Measurements from ENCODE around the gene SLC48A1.

The SLC48A1 gene

GRCh38 chr12:47786662-47787280 lies 13.7 kb downstream of the SLC48A1 start:
- Mint-ChIP-seq H3K27ac (peak overlapping the region; percentile 79), H3K4me1 (ENCODE audit: low read depth) (peaks cover 14% of the 10 kb centered on the region), H3K36me3 (no peaks in the 10 kb centered on the region), H3K4me3 (no peak overlapping the region), H3K27me3 (no peaks in the 10 kb centered on the region), H3K9me3 (ENCODE audit: low read depth) (no peaks in the 10 kb centered on the region)

GRCh38 chr12:47787596-47788319 lies 14.7 kb downstream of the SLC48A1 start:
- Mint-ChIP-seq H3K4me3 (no peak overlapping the region), H3K27ac (peak overlapping the region; percentile 64), H3K4me1 (ENCODE audit: low read depth) (peaks cover 12% of the 10 kb centered on the region), H3K36me3 (peaks cover 2% of the 10 kb centered on the region), H3K27me3 (no peaks in the 10 kb centered on the region), H3K9me3 (ENCODE audit: low read depth) (no peaks in the 10 kb centered on the region)

DNA sequence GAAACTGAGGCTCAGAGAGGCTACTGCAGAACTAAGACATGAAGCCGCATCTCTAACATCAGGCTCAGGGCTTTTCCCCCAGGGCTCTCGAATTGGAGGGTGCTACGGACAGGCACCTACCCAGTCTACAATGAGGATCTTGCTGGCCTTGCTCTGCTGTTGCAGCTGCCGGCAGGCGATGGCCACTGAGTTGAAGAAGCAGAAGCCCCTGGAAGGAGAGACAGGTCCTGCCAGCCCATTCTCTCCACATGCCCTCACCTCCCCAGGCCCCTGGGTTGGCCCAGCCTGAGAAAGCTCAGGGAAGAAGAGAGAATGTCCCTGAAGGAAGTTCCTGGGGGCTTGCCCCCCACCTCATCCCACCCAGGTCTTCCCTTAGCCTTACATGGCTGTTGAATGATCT lies 16.1 kb downstream of the SLC48A1 start:
- Mint-ChIP-seq H3K4me3 (no peak overlapping the region), H3K9me3 (ENCODE audit: low read depth) (no peaks in the 10 kb centered on the region), H3K36me3 (peaks cover 4% of the 10 kb centered on the region), H3K27ac (peak overlapping the region; percentile 30), H3K27me3 (no peaks in the 10 kb centered on the region), H3K4me1 (ENCODE audit: low read depth) (peaks cover 12% of the 10 kb centered on the region)

DNA sequence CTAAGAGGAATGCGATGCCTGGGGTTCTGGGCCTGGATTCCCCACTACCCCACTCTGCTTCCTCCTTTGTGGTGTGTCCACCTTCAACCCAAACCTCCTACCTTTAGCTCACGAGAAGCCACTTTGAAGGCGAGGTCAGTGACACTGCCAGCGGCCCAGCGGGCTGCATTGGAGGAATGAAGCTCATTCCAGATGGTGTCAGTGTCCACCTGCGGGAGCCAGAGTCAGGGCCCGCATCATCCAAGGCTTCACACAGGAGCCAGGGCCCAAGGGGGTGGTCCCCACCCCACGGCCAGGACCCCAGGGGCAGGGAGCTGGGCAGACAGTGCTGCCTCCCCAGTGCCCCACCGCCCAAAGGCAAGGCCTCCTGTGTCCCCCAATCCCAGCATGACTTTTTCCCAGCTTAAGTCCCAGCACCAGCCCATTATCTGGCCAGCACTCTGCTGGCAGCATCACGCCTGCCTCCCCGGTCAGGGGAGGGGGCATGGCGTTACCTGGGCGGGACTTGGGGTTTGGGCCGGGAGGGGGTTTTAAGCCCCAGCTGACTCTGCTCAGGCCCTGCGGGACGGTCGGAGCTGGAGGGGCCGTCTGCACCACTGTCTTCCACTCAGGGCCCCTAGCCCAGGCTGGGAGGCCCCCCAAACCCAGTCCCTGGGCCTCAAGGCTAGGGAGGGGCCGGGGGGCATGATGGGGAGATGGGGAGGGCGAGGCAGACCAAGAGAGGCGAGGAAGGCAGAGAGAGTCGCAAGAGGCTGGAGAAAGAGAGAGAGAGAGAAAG lies 16.9 kb downstream of the SLC48A1 start:
- H3K9me3 Mint-ChIP-seq (ENCODE audit: low read depth) = no peaks in the 10 kb centered on the region
- H3K27me3 Mint-ChIP-seq = no peaks in the 10 kb centered on the region
- no peak overlapping the region for H3K4me3 Mint-ChIP-seq
- no peak overlapping the region for H3K27ac Mint-ChIP-seq
- H3K4me1 Mint-ChIP-seq (ENCODE audit: low read depth) = peaks cover 12% of the 10 kb centered on the region
- peaks cover 4% of the 10 kb centered on the region for H3K36me3 Mint-ChIP-seq

DNA sequence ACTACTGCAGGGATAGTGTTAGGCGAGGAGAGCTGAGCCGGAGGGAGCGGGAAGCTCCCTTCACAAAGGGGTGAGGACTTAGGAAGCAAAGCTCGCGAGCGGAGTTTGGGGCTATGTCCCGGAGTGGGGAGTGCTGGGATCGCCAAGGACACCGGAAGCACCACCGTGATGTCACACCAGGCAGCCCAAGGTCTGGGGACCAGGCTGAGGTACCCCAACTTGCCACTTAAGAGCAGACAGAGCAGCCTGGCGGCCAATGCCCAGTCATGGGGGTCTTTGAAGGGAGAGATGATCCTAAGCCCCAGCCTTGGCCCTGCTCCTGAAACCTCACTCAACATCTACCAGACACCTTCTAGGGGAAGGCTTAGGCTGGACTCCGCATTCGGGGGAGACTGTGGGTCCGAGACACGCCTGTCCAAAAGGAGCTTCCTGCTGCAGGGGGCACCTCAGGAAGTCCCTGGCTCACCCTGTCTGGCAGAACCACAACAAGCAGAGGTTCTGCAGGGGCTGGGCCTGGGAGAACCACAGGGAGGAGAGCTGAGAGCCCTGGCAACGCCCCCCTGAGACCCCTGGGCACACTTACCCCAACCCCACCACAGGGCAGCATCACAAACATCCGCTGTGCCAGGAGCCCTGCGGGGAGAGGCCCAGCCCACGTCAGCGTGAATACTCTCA lies 17.8 kb downstream of the SLC48A1 start:
- Mint-ChIP-seq H3K4me3 (no peak overlapping the region), H3K4me1 (ENCODE audit: low read depth) (peaks cover 10% of the 10 kb centered on the region), H3K27ac (no peak overlapping the region), H3K36me3 (peaks cover 4% of the 10 kb centered on the region), H3K9me3 (ENCODE audit: low read depth) (no peaks in the 10 kb centered on the region), H3K27me3 (no peaks in the 10 kb centered on the region)

GRCh38 chr12:47791351-47791746 lies 18.3 kb downstream of the SLC48A1 start:
- H3K4me3 Mint-ChIP-seq = no peak overlapping the region
- peaks cover 4% of the 10 kb centered on the region for H3K36me3 Mint-ChIP-seq

GRCh38 chr12:47791874-47792273 lies 18.8 kb downstream of the SLC48A1 start:
- Mint-ChIP-seq H3K27ac (no peak overlapping the region), H3K36me3 (peaks cover 4% of the 10 kb centered on the region), H3K4me1 (ENCODE audit: low read depth) (peaks cover 2% of the 10 kb centered on the region), H3K4me3 (no peak overlapping the region), H3K27me3 (no peaks in the 10 kb centered on the region), H3K9me3 (ENCODE audit: low read depth) (no peaks in the 10 kb centered on the region)

More at GRCh38 chr12:47791351-47791746, 18.3 kb downstream of the SLC48A1 start:
- Mint-ChIP-seq H3K27ac (no peak overlapping the region), H3K9me3 (ENCODE audit: low read depth) (no peaks in the 10 kb centered on the region), H3K4me1 (ENCODE audit: low read depth) (peaks cover 4% of the 10 kb centered on the region), H3K27me3 (no peaks in the 10 kb centered on the region)

DNA sequence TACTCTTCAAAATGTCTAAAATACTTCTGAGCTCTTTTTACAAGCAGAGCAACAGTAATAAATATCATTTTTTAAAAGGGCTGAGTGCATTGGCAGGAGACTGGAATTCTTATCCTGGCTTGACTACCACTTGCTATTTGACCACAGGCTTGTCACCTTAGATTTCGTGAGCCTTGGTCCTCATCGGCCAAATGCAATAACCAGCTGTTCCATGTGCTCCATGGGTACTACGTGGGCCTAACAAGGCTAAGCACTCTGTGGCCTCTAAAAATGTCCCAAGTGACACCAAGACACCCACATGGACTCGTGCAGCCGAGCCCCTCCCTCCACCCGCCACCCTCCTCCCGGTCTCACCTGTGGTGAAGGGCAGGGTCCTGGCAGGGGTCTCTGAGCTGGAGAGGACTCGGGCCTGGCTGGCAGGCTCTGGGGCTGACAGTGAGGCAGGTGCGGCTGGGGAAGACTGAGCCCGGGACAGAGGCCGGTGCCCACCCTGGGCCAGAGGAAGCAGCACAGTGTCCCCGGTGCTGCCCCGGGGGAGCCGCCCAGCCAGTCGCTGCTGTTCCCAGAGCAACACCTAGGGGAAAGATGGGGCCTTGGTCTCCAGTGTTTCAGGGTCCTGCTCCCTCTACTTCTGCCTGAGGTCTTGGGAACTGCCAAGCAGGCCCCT lies 20.1 kb downstream of the SLC48A1 start:
- no peak overlapping the region for H3K4me3 Mint-ChIP-seq

GRCh38 chr12:47794679-47795078 lies 21.6 kb downstream of the SLC48A1 start:
- peak overlapping the region; percentile 58 for H3K27ac Mint-ChIP-seq
- peaks cover 17% of the 10 kb centered on the region for H3K4me1 Mint-ChIP-seq (ENCODE audit: low read depth)
- H3K36me3 Mint-ChIP-seq = peaks cover 4% of the 10 kb centered on the region
- no peaks in the 10 kb centered on the region for H3K27me3 Mint-ChIP-seq
- no peak overlapping the region for H3K4me3 Mint-ChIP-seq
- H3K9me3 Mint-ChIP-seq (ENCODE audit: low read depth) = no peaks in the 10 kb centered on the region

More for the DNA sequence above, 20.1 kb downstream of the SLC48A1 start:
- Mint-ChIP-seq H3K27me3 (no peaks in the 10 kb centered on the region), H3K9me3 (ENCODE audit: low read depth) (no peaks in the 10 kb centered on the region), H3K36me3 (peaks cover 4% of the 10 kb centered on the region), H3K27ac (peak overlapping the region; percentile 77), H3K4me1 (ENCODE audit: low read depth) (peaks cover 6% of the 10 kb centered on the region)

- peaks cover 4% of the 10 kb centered on the region for H3K36me3 Mint-ChIP-seq
- no peaks in the 10 kb centered on the region for H3K27me3 Mint-ChIP-seq
- H3K9me3 Mint-ChIP-seq (ENCODE audit: low read depth) = no peaks in the 10 kb centered on the region
- no peak overlapping the region for H3K4me3 Mint-ChIP-seq
- H3K27ac Mint-ChIP-seq = no peak overlapping the region
- H3K4me1 Mint-ChIP-seq (ENCODE audit: low read depth) = peaks cover 20% of the 10 kb centered on the region
These were observed 22.2 kb downstream of the SLC48A1 start for GRCh38 chr12:47795121-47795813.

DNA sequence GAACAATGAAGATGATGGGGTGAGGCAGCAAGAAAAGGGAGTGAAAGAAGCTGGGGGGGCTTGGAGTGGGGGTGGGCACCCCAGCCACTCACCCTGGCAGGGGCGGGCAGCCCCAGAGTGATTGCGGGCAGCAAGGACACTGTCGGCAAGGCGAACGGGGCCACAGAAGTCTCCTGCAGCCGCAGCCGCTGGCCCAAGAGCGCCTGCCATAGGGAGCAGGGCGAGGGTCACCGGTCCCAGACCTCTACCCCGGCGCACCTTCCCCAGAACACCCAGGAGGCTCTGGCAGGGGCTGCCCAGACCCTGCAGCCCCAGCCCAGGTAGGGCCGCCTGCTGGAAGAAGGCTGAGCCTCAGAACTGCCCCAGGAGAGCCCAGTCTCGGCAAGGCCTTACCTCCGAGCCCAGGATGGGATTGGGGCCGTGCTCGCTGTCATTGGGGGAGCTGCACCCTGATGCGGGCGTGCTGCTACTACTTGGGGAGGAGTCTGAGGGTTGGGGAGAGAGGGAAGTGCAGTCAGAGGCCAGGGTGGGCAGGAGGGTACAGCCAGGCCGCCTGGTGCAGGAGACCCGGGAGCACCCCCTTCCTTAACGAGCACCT lies 22.9 kb downstream of the SLC48A1 start:
- Mint-ChIP-seq H3K4me1 (ENCODE audit: low read depth) (peaks cover 26% of the 10 kb centered on the region), H3K27me3 (no peaks in the 10 kb centered on the region), H3K9me3 (ENCODE audit: low read depth) (no peaks in the 10 kb centered on the region), H3K27ac (no peak overlapping the region), H3K36me3 (peaks cover 4% of the 10 kb centered on the region), H3K4me3 (no peak overlapping the region)

DNA sequence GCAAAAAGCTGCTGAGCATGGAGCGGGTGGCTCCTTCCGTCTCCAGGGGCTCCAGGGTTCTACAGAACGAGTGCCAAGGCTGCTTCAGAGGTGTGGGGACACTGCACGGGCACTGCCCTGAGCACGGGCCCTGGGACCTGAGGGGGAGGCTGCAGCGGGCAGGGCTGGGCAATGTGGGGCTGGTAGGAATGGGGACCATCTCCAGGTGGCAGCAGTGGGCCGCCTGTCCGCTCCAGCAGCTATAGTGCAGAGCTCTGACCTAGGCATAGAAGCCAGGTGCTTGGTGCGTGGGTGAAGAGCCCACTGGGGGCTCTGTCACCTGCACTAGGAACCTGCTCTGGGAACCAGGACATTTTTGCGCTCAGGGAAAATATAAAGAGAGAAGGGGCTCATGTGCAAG lies 24.4 kb downstream of the SLC48A1 start:
- Mint-ChIP-seq H3K9me3 (ENCODE audit: low read depth) (no peaks in the 10 kb centered on the region), H3K27ac (peak overlapping the region; percentile 87), H3K4me3 (peak overlapping the region; percentile 54), H3K4me1 (ENCODE audit: low read depth) (peaks cover 40% of the 10 kb centered on the region), H3K36me3 (peaks cover 4% of the 10 kb centered on the region), H3K27me3 (no peaks in the 10 kb centered on the region)

DNA sequence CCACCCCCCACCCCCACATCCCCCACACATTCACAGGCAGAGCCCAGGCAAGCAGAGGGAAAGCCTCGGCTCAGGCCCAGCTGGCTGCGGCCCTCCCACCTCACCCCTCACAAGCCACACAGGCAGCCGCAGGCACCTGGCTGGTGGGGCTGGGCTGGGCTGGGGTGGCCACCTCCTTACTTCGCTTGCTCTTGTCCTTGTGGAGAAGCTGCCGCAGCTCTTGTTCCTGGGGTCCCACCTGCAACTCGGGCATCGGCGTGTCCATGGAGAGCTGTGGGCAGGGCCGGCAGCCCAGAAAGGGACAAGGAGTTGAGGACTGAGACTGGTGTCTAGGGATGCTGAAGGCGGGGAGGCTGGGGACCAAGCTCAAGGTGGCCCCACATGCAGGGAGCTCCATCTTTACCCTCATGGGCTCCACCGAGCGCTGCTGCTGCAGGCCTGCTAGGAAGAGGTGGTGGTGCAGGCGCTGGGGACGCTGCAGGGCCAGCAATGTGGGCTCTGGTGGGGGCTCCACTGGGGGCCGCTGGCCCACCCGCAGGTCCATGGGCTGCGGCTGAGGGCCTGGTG lies 25.4 kb downstream of the SLC48A1 start:
- Mint-ChIP-seq H3K4me1 (ENCODE audit: low read depth) (peaks cover 50% of the 10 kb centered on the region), H3K27ac (peak overlapping the region; percentile 41), H3K27me3 (no peaks in the 10 kb centered on the region), H3K4me3 (no peak overlapping the region), H3K9me3 (ENCODE audit: low read depth) (no peaks in the 10 kb centered on the region), H3K36me3 (peaks cover 1% of the 10 kb centered on the region)
